Hematopoietic multipotent progenitor cell treated with erythropoietin and hydrocortisone succinate and interleukin-3 and kit ligand, for 17 days (in vitro differentiated cells): ENCODE measurements around the gene OFD1.

Source experiments
- DNase-seq: peaks from one replicate; pipeline ENCODE4 v3.0.0-alpha.2; 2015; ENCODE audit warnings: low spot score

OFD1 gene

DNA sequence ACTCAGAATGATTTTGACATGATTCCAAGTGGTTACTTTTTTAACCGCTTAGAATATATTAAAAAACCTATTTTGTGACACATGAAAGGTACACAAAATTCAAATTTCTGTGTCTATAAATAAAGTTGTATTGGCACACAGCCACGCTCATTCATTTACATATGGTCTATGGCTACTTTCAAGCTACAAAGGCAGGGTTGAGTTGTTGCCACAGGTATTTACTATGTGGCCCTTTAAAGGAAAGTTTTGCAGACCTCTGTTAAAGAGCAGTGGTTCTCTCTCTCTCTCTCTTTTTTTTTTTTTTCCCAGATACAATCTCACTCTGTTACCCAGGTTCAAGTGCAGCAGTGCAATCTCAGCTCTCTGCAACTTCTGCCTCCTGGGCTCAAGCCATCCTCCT lies 59.3 kb downstream of the OFD1 start:
- no peak for DNase-seq

DNA sequence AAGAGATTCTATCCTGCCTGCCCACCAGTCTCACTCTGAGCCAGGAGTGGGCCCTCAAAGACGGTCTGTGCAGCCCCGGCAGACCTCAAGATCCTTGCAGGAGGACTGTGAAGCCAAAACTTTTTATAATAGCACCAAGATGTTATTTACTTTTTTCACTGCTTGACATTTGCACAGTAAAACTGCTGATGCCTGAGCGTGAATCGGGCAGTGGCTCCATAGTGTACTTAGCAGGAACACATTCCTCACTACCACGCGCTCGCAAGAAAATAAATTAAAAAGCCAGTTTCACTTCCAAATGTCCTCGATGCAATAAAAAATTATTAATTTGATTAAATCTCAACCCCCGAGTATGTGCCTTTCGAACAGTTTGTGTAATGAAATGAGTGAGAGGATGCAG lies 59.9 kb downstream of the OFD1 start:
- DNase-seq: no peak

DNA sequence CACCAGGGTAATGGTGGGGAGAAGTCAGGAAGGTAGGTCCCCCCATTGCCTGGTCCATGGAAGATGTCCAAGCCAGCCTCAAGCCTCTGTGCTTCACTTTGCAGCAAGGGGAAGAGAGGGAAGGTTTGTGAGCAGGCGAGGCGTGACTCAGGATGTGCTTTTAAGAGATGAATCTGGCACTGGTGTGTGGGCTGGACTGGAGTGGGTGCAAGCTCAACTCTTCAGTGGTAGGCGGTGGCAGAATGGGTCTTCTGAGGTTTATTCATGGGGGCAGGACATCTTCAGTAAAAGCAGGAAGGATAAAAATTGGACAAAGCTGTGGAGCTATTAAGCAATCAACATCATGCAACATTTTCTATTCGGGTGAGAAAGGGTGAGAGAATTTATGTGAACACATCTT lies 63.0 kb downstream of the OFD1 start:
- DNase-seq: no peak

GRCh38 chrX:13798184-13798583 lies 63.6 kb downstream of the OFD1 start:
- DNase-seq: no peak

- no peak for DNase-seq
Observed at GRCh38 chrX:13803116-13803515, 68.6 kb downstream of the OFD1 start.

GRCh38 chrX:13805241-13805640 lies 70.7 kb downstream of the OFD1 start:
- peak; percentile 5 for DNase-seq

- DNase-seq: no peak
Observed at GRCh38 chrX:13808293-13808692, 73.7 kb downstream of the OFD1 start.

GRCh38 chrX:13808865-13809264 lies 74.3 kb downstream of the OFD1 start:
- DNase-seq: no peak

DNA sequence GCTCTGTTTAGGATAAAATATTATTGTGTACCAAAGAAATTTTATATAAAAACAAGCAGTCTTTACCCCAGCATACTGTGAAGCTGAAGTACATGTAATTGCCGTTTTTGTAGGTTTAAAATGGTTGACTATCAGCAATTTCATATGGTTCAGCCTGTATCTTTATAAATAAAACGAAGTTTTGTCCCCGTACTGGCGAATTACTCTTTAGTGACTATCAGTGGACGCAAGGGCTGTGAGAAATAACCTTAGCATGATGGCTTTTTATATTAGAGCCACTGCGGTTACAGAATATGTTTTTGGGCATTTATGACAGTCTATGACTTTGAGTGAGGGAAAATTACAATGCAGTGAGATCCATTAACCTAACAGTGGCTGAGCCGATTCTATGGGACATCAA lies 81.1 kb downstream of the OFD1 start:
- no peak for DNase-seq

DNA sequence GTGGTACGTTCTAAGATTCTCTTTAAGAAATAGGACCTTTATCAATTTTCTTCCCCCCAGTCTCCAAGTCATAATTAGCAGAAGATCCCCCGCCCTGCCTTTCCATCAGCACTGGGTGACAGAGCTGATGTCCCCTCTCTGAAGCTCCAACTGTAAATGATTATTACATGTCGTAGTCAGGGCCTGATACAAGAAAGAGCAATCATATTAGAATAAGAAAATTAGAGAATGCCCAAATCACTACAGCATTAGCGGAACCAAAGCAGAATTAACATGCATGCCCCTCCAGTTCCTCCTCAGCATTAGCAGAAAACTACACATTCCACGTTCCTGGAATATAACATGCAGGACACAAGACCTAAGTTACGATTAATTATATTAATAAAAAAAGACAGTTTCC lies 81.6 kb downstream of the OFD1 start:
- DNase-seq: no peak

- no peak for DNase-seq
Observed at GRCh38 chrX:13816643-13817627, 82.4 kb downstream of the OFD1 start, which contains the start of gene GPM6B. TSS of gene GPM6B (minus strand) at chrX:13817093. CDS start at chrX:13816904, 189 bp downstream.
